RKO (cell line): ENCODE data around the gene LHX4.

ENCODE experiments used
- DNase-seq: peaks from one replicate; pipeline ENCODE4 v3.0.0-alpha.2; 2016; ENCODE audit warnings: low spot score

Gene LHX4

GRCh38 chr1:180271272-180272255, 41.5 kb downstream of the LHX4 start:
- no peak for DNase-seq

GRCh38 chr1:180272395-180272794, 42.3 kb downstream of the LHX4 start:
- DNase-seq = no peak

GRCh38 chr1:180273066-180273465, 43.0 kb downstream of the LHX4 start:
- DNase-seq = no peak

GRCh38 chr1:180274221-180274620, 44.2 kb downstream of the LHX4 start:
- no peak for DNase-seq

DNA sequence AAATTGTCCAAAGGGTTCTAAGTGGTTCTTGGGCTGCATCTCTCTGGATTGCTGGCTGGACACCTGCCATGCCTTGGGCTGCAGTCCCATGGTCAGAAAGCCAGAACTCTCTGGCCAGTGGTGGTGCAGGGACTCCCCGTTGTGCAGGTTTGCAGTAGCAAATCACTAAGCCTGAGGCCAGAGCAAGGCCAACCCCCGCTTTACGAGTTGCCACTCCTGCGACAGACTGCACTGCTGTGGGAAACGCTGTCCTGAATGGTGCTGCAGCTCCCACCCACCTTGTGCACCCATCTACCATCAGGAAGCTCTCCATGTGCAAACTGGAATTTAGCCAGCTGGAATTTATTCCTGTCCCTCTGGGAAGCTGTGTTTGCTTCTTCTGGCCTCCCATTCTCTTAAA, 45.7 kb downstream of the LHX4 start:
- no peak for DNase-seq

DNA sequence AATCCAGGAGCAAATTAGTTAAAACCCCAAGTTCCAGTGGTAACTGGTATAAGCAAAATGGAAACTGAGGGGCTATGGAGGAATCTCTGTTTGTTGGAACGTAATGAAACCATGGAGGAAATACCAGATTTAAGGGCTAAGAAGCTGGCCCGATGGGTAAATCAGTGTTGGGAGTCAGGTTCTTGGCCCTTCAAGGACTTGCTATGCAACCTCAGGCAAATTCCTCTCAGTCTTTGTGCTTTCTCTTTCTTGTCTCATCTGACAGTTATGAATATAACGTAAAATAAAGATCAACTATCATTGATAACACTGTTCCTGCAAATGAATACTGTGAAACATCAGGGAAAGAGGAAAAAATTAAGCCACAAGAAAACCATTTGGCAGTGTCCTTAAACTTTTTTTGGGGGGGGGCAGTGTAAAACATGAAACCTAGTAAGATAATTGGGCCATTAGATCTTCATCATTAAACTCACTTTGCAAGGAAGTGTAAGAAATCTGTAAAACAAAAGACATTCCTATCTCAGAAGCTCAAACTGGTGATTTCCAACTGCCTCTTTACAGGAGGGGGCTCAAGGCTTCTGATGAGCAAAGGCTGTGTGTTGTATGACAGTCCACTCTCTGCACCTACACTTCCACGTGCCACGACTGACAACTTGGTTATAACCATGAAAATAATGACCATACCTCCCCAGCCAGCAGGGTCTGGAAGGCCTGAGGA, 47.6 kb downstream of the LHX4 start:
- DNase-seq = no peak

DNA sequence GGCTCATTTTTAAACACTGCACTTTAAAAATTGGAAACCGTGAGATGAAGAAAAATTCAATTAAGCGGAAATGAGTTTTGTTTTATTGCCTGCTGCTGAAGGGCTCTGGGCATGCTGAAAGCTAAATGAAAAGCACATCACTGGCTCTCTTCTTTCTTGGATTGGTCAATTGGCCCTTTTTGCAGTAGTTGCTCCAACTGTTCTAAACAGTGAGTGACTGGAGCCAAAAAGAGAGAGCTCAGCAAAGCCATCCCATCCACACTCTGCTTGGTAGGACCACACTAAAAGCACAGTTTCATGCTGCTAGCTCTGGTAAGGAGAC, 48.1 kb downstream of the LHX4 start:
- no peak for DNase-seq

DNA sequence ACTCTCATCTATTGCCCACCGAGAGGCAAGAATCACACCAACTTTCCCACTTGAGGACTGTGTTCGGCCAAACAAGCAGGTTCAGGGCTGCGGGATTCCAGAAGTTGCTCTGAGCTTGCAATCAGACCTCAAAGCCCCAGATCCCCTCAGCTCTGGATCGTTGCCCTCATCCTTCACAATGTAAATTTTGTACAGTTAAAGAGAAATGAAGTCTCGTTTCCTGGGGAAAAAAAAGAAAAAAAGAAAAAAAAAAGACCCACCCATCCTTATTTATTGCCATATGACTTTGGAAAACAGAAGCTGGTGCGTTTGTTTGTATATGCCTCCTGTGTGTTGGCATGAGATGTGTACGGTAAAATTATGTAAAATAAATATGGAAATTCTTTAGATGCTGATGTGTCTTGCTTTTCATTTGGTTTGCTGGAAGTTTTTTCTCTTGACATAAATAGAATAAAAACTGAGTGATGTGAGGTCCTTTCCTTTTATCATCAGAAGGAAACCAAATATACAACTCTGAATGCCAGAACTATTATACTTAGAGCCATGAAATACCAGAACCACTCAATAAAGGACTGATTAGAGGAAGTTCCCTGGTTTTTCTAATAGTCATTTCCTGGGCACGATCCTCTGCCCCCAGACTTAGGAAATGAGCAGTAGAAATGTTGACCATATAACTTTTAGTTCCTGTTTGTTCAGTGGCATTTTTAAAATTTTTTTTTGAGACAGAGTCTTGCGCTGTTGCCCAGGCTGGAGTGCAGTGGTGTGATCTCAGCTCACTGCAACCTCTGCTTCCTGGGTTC, 48.7 kb downstream of the LHX4 start:
- DNase-seq = no peak

- DNase-seq = no peak
Measured at GRCh38 chr1:180279651-180280050, 49.6 kb downstream of the LHX4 start.

DNA sequence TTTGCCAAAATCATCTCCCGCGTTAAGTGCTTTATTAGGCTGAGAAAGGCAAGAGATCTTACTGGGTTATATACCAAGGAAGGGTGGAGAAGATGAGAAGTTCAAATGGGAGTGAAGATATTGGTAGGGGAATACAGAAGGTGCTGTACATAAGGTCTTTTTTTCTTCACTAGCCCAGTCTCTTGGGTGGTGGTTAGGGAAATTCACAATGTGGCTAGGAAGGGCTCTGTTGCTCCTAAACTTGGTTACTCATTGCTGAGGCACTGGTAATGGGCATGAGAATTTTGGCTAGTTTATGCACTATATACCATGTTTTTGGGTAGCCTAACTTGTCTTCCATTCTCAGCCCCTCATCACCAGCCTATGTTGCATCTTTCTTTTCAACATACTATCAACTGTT, 50.6 kb downstream of the LHX4 start:
- no peak for DNase-seq

DNA sequence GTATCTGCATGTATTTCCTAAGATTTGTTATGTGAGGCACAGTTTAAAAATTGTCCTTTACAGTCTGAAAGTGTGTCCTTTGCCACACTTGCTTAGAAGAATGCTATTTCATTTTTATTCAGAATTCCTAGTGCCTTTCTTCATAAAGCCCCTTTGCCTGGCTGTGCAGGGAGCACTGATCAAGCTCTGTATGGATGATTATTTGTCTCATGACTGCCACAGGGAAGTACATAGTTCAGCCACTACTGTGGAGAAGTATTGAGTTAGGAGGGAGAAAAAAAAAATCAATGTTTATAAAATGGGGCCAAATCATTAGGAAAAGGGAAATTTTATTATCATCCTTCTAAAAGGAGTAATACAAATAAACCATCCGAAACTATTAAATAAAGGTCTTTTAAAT, 51.4 kb downstream of the LHX4 start:
- no peak for DNase-seq

DNA sequence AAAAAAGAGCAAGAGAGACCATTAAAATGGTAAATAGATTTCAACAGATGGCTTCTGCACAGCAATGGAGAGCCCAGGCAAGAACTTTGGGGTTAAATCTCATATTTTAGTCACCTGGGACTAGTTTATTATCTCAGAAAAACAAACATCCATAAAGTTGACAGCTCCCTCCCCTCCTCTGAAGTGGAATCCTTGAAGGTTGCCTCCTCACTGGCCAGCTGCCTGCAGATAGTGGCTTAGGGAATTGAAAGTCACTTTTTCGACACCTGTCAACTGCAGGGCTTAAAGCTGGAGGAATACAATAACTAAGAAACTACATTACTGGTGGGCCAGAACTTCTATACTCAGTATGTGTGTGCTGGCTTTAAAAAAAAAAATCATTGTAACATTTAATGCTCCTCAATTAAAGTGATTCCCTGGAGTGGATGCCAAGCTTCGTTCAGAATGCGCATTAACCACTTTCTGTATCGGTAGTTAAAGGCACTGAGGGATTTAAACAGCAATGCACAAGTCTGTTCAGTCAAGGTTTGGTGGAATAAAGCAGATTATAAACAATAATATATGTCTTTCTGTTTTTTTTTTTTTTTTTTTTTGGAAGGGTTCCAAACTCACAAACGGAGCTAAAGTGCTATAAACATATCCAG, 52.5 kb downstream of the LHX4 start:
- DNase-seq = no peak

DNA sequence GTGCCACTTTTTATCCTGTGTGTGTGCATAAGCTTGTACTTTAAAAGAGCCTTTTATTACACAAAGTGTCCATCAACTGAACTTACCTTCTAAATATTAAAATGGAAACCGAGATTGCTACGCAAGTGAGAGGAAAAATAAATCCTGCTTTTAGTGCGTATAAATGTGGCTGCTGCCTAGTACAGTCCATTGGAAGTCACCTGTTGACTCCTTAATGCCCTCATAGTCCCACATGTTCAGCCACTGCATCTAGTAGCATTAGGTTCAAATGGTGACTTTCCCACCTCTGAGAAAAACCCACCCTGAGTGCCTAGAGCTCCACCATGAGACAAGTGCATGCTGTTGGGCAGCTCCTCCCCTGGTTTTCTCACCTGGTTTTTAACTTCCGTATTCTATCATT, 53.0 kb downstream of the LHX4 start:
- DNase-seq = no peak

DNA sequence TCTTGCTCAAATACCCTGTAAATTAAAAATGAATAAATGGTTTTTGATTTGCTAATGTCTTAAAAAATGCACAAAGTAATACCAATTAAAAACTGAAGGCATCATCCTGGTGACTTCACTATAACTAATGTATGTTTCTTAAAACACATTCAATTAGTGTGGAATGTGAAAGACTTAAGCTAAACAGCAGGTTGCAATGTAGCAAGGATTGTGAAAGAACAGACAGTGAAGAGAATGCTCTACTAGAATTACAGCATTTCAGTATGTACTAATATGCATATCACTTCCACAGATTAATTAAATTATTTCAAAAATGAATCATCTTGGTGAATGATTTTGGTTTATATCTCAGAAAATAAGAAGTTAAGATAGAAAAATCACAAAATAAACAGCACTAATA, 56.4 kb downstream of the LHX4 start:
- no peak for DNase-seq

- DNase-seq = no peak
Measured at GRCh38 chr1:180287988-180288705, 58.1 kb downstream of the LHX4 start.

DNA sequence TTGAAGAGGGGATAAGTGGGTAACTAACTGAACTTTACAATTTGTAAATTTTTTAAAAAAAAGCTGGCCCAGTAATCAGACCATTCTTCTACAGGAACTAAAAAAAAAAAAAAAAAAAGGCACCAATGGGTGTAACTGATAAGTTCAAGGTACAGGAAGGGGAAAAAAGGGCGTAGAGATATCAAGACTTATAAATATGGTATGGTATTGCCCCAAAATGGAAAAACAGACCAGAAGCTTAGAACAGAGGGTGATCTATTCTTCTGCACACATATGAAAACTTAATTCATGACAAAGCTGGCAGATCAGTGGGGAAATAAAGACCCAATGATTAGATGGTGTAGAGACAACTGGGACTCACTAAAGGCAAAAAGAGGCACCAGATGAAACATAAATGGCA, 58.9 kb downstream of the LHX4 start:
- no peak for DNase-seq

- DNase-seq = no peak
Measured at GRCh38 chr1:180290265-180291001, 60.4 kb downstream of the LHX4 start.

DNA sequence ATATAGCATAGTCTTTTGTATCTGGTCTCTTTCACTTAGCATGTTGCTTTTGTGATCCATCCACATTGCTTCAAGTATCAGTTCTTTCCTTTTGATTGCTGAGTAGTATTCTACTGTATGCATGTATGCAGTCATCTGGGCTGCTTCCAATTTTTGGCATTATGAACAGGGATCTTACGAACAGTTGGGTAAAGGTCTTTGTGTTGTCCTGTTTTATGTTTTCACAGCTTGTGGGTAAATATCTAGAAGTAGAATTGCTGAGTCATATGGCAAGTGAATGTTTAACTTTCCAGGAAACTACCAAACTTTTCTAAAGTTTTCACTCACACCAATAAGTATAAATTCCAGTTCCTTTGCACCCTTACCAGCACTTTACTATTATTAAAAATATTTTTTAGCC, 60.9 kb downstream of the LHX4 start:
- no peak for DNase-seq

DNA sequence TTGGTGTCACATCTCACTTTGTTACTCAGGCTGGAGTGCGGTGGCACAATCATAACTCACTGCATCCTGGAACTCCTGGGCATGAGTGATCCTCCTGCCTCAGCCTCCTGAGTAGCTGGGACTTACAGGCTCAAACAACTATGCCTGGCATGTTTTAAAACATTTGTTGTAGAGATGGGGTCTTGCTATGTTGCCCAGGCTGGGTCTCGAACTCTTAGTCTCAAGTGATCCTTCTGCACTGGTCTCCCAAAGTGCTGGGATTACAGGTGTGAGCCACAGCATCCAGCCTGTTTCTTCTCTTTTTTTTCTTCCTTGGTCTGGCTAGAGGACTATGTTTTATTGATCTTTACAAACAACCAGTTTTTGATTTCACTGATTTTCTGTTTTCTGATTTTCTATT, 64.6 kb downstream of the LHX4 start:
- no peak for DNase-seq

- DNase-seq = no peak
Measured at GRCh38 chr1:180295999-180296398, 65.9 kb downstream of the LHX4 start.
